Measurements from ENCODE around the gene S100A7.

DNA sequence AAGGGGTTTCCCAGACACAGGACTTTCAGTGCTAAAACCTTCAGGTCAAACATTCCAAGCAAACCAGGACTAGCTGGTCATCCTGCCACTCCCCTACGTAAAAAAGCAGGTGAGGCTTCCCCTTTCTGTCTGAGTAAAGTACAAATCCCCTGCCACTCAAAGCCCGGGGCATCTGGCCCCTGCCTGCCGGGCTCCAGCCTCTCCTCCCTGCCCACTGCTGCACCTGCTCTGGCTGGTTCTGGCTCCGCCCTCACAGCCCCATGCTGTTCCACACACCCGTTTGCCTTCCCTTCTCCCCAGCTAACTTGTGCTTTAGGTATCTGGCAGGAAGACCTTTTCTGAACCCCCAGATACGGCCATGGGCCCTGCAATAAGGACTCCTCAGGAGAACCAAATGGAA is 23.3 kb upstream of the S100A7 start:
- TF ChIP-seq, protein P1, sequence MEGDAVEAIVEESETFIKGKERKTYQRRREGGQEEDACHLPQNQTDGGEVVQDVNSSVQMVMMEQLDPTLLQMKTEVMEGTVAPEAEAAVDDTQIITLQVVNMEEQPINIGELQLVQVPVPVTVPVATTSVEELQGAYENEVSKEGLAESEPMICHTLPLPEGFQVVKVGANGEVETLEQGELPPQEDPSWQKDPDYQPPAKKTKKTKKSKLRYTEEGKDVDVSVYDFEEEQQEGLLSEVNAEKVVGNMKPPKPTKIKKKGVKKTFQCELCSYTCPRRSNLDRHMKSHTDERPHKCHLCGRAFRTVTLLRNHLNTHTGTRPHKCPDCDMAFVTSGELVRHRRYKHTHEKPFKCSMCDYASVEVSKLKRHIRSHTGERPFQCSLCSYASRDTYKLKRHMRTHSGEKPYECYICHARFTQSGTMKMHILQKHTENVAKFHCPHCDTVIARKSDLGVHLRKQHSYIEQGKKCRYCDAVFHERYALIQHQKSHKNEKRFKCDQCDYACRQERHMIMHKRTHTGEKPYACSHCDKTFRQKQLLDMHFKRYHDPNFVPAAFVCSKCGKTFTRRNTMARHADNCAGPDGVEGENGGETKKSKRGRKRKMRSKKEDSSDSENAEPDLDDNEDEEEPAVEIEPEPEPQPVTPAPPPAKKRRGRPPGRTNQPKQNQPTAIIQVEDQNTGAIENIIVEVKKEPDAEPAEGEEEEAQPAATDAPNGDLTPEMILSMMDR (IDR thresholded peaks at IDR 0.05; ENCODE audit: insufficient read depth, low read length, poor library complexity, severe bottlenecking), result no peak
- no peak for TF ChIP-seq EZH2phosphoT487 (conservative IDR thresholded peaks at IDR 0.05; ENCODE audit: low read length)

Measured in SU-DHL-6 (cell line).